CD8-positive, alpha-beta memory T cell (primary cell): ENCODE measurements around the gene DIPK2A. TPM values are rescaled to one million over a fixed set of nuclear protein-coding genes. Genes with fewer than 3 reads are reported as not detected.

ENCODE experiments used
- CTCF ChIA-PET: fragments of 350-600 bp; sonication (Branson Sonifier 250); formaldehyde crosslinking; loops from one replicate; lab custom pipeline; 2021; ENCODE audit warnings: antibody characterized with exemption; lab: Charles Lee
- POLR2A ChIA-PET: fragments of 350-600 bp; sonication (Branson Sonifier 250); formaldehyde crosslinking; loops from one replicate; lab custom pipeline; 2021; ENCODE audit warnings: antibody characterized with exemption; lab: Charles Lee
- DNase-seq, 5 donors: peaks; one replicate each; pipeline versions ENCODE4 v3.0.0 to v3.0.0-alpha.2; 2020 to 2022; ENCODE audit warnings: mixed read lengths in 1 of 5
- H3K27ac ChIP-seq: one replicate; pipeline ENCODE4 v1.7.0; 2013; ENCODE audit warnings: low read depth, mild to moderate bottlenecking, low read length, moderate library complexity
- H3K27me3 ChIP-seq: 2 replicates; pipeline ENCODE4 v1.7.0; 2013; ENCODE audit warnings: low read length, mild to moderate bottlenecking; ENCODE audit not compliant: insufficient read depth, poor library complexity, severe bottlenecking
- H3K36me3 ChIP-seq: 2 replicates; pipeline ENCODE4 v1.7.0; 2013; ENCODE audit warnings: mild to moderate bottlenecking, low read length, moderate library complexity; ENCODE audit not compliant: insufficient read depth
- H3K4me1 ChIP-seq: 2 replicates; pipeline ENCODE4 v1.7.0; 2013; ENCODE audit warnings: mild to moderate bottlenecking, low read length, moderate library complexity; ENCODE audit not compliant: insufficient read depth
- H3K4me3 ChIP-seq: 2 replicates; pipeline ENCODE4 v1.7.0; 2013; ENCODE audit warnings: mild to moderate bottlenecking, low read length
- H3K9me3 ChIP-seq: 2 replicates; pipeline ENCODE4 v1.7.0; 2013; ENCODE audit warnings: mild to moderate bottlenecking, low read length
- H3K27ac Mint-ChIP-seq, 8 donors: one replicate each; pipeline ENCODE4 v1.8.0; 2020 to 2021; ENCODE audit warnings: mixed read lengths in 8 of 8, mild to moderate bottlenecking in 6 of 8, inconsistent platforms in 3 of 8, moderate library complexity in 3 of 8
- H3K27me3 Mint-ChIP-seq, 2 donors: one replicate each; pipeline ENCODE4 v1.8.0; 2020 to 2021; ENCODE audit warnings: mixed read lengths in 2 of 2, mild to moderate bottlenecking in 1 of 2, moderate library complexity in 1 of 2
- H3K36me3 Mint-ChIP-seq, 3 donors: one replicate each; pipeline ENCODE4 v1.8.0; 2020 to 2021; ENCODE audit warnings: mixed read lengths in 3 of 3, inconsistent platforms in 1 of 3, mild to moderate bottlenecking in 1 of 3
- H3K4me1 Mint-ChIP-seq, 3 donors: one replicate each; pipeline ENCODE4 v1.8.0; 2020 to 2021; ENCODE audit warnings: mixed read lengths in 3 of 3, inconsistent platforms in 1 of 3, mild to moderate bottlenecking in 1 of 3
- H3K4me3 Mint-ChIP-seq, 7 donors: one replicate each; pipeline ENCODE4 v1.8.0; 2020 to 2021; ENCODE audit warnings: mixed read lengths in 7 of 7, mild to moderate bottlenecking in 6 of 7, moderate library complexity in 4 of 7, inconsistent platforms in 2 of 7
- H3K9me3 Mint-ChIP-seq, 5 donors: one replicate each; pipeline ENCODE4 v1.8.0; 2020 to 2022; ENCODE audit warnings: mixed read lengths in 5 of 5, mild to moderate bottlenecking in 3 of 5, moderate library complexity in 2 of 5, inconsistent platforms in 1 of 5
- polyA plus RNA-seq: library from polyadenylated mRNA; unstranded; fragments of 300-500 nt; fragmentation: Illumina TruSeq; gene quantifications from one replicate; pipeline ENCODE4 v1.2.3, GENCODE V29; 2021
- total RNA-seq, 2 experiments: library from RNA; stranded (reverse); gene quantifications; one replicate each; pipeline ENCODE4 v1.2.3, GENCODE V29; 2021

DIPK2A gene, protein sequence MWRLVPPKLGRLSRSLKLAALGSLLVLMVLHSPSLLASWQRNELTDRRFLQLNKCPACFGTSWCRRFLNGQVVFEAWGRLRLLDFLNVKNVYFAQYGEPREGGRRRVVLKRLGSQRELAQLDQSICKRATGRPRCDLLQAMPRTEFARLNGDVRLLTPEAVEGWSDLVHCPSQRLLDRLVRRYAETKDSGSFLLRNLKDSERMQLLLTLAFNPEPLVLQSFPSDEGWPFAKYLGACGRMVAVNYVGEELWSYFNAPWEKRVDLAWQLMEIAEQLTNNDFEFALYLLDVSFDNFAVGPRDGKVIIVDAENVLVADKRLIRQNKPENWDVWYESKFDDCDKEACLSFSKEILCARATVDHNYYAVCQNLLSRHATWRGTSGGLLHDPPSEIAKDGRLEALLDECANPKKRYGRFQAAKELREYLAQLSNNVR
- total RNA-seq = 10 to 100 TPM in 1 of 2 experiments, 1 to 10 TPM in 1; 8.1 to 10.7 TPM
- polyA plus RNA-seq = 9.0 TPM

GRCh38 chr3:143971359-143972154 is at the start of gene DIPK2A:
DIPK2A (plus strand) TSS chr3:143971823; CDS start chr3:143972333, 510 bp downstream.
- Mint-ChIP-seq H3K36me3 (peaks cover 0 to 21% (median 0%) of the 10 kb centered on the region in 3 donors), H3K27me3 (peaks cover 2 to 24% of the 10 kb centered on the region in 2 donors), H3K9me3 (no peaks in the 10 kb centered on the region), H3K4me1 (peaks cover 30 to 36% (median 35%) of the 10 kb centered on the region in 3 donors), H3K27ac (peak within 1 kb of the TSS; percentile 97 to 99 (median 98)), H3K4me3 (peak within 1 kb of the TSS; percentile 87 to 100 (median 97))
- Histone ChIP-seq H3K36me3 (no peaks in the 10 kb centered on the region), H3K27me3 (no peaks in the 10 kb centered on the region), H3K4me1 (peaks cover 38% of the 10 kb centered on the region), H3K27ac (peak within 1 kb of the TSS; percentile 81), H3K4me3 (peak within 1 kb of the TSS; percentile 69), H3K9me3 (no peaks in the 10 kb centered on the region)
- DNase-seq = peak; percentile 90 to 96 (median 93)
- CTCF ChIA-PET = interaction anchor here (0.9 to 2.6 kb wide), 16 partner anchors 8 to 851 kb away, joined by 3 to 12 read pairs (median 4); partner anchors contain the start of gene SLC9A9
- POLR2A ChIA-PET = interaction anchor here (0.7 to 1.7 kb wide), 13 partner anchors 12 to 1393 kb away, joined by 3 to 23 read pairs (median 4); partner anchors contain the start of genes ATR, SLC9A9, TRPC1 and U2SURP

GRCh38 chr3:143924522-143925285 is 46.9 kb upstream of the DIPK2A start:
- H3K36me3 ChIP-seq = no peaks in the 10 kb centered on the region
- no peaks in the 10 kb centered on the region for H3K4me1 Mint-ChIP-seq
- H3K4me1 ChIP-seq = no peaks in the 10 kb centered on the region
- CTCF ChIA-PET = no interaction called here
- H3K4me3 ChIP-seq = no peak overlapping the region
- H3K9me3 ChIP-seq = no peaks in the 10 kb centered on the region
- POLR2A ChIA-PET = no interaction called here
- H3K27me3 Mint-ChIP-seq = peaks cover 4 to 7% of the 10 kb centered on the region in 2 donors
- H3K27ac Mint-ChIP-seq = no peak overlapping the region
- H3K9me3 Mint-ChIP-seq = no peaks in the 10 kb centered on the region
- no peak overlapping the region for H3K27ac ChIP-seq
- H3K27me3 ChIP-seq = no peaks in the 10 kb centered on the region
- H3K36me3 Mint-ChIP-seq = no peaks in the 10 kb centered on the region
- no peak for DNase-seq
- H3K4me3 Mint-ChIP-seq = no peak overlapping the region

GRCh38 chr3:143928056-143928455 is 43.6 kb upstream of the DIPK2A start:
- ChIA-PET POLR2A (no interaction called here), CTCF (no interaction called here)
- no peak for DNase-seq
- peaks cover 8 to 23% of the 10 kb centered on the region in 2 donors for H3K27me3 Mint-ChIP-seq
- Histone ChIP-seq H3K4me1 (no peaks in the 10 kb centered on the region), H3K9me3 (no peaks in the 10 kb centered on the region), H3K27ac (no peak overlapping the region), H3K4me3 (no peak overlapping the region), H3K27me3 (no peaks in the 10 kb centered on the region), H3K36me3 (no peaks in the 10 kb centered on the region)
- H3K4me1 Mint-ChIP-seq = no peaks in the 10 kb centered on the region
- peaks cover 0 to 3% (median 0%) of the 10 kb centered on the region in 5 donors for H3K9me3 Mint-ChIP-seq
- H3K4me3 Mint-ChIP-seq = no peak overlapping the region
- no peak overlapping the region for H3K27ac Mint-ChIP-seq
- H3K36me3 Mint-ChIP-seq = no peaks in the 10 kb centered on the region

- Mint-ChIP-seq H3K27me3 (peaks cover 8 to 29% of the 10 kb centered on the region in 2 donors), H3K9me3 (peaks cover 0 to 6% (median 0%) of the 10 kb centered on the region in 5 donors), H3K27ac (no peak overlapping the region), H3K36me3 (no peaks in the 10 kb centered on the region), H3K4me1 (no peaks in the 10 kb centered on the region), H3K4me3 (no peak overlapping the region)
- ChIA-PET POLR2A (no interaction called here), CTCF (no interaction called here)
- no peaks in the 10 kb centered on the region for H3K4me1 ChIP-seq
- H3K9me3 ChIP-seq = no peaks in the 10 kb centered on the region
- DNase-seq = no peak
- no peak overlapping the region for H3K27ac ChIP-seq
- no peak overlapping the region for H3K4me3 ChIP-seq
- H3K36me3 ChIP-seq = no peaks in the 10 kb centered on the region
- H3K27me3 ChIP-seq = no peaks in the 10 kb centered on the region
Observed at GRCh38 chr3:143928541-143929255, 42.9 kb upstream of the DIPK2A start.

GRCh38 chr3:143934791-143935190 is 36.8 kb upstream of the DIPK2A start:
- H3K4me3 ChIP-seq = no peak overlapping the region
- no peaks in the 10 kb centered on the region for H3K4me1 ChIP-seq
- DNase-seq = no peak
- ChIA-PET CTCF (no interaction called here), POLR2A (no interaction called here)
- H3K27me3 Mint-ChIP-seq = peaks cover 22 to 68% of the 10 kb centered on the region in 2 donors
- no peak overlapping the region for H3K4me3 Mint-ChIP-seq
- H3K27me3 ChIP-seq = no peaks in the 10 kb centered on the region
- peaks cover 0 to 11% (median 3%) of the 10 kb centered on the region in 5 donors for H3K9me3 Mint-ChIP-seq
- H3K27ac Mint-ChIP-seq = no peak overlapping the region
- H3K4me1 Mint-ChIP-seq = no peaks in the 10 kb centered on the region
- H3K36me3 Mint-ChIP-seq = peaks cover 0 to 6% (median 0%) of the 10 kb centered on the region in 3 donors
- no peaks in the 10 kb centered on the region for H3K9me3 ChIP-seq
- H3K27ac ChIP-seq = no peak overlapping the region
- no peaks in the 10 kb centered on the region for H3K36me3 ChIP-seq

DNA sequence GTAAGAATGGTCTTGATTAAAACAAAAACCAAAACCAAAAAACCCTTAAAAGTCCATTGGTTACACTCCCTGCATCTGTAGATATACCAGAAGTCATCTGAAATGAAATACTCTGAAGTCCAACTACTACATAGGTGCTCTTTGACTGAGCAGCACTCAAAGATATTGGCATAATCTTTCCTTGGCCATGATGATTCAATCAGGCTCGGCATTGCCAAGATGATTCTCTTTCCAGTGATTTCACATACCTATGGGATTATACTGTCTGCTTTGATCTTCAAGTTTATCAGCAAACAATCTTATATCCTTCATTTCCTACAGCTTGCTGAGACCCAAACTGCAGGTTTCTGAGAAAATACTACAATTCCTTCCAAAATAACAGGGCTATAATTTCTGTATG is 35.9 kb upstream of the DIPK2A start:
- CTCF ChIA-PET = no interaction called here
- H3K27ac Mint-ChIP-seq = no peak overlapping the region
- H3K4me3 ChIP-seq = no peak overlapping the region
- H3K27me3 ChIP-seq = no peaks in the 10 kb centered on the region
- H3K9me3 ChIP-seq = no peaks in the 10 kb centered on the region
- no peaks in the 10 kb centered on the region for H3K4me1 Mint-ChIP-seq
- DNase-seq = no peak
- no peak overlapping the region for H3K4me3 Mint-ChIP-seq
- peaks cover 0 to 6% (median 0%) of the 10 kb centered on the region in 3 donors for H3K36me3 Mint-ChIP-seq
- POLR2A ChIA-PET = no interaction called here
- no peak overlapping the region for H3K27ac ChIP-seq
- H3K4me1 ChIP-seq = no peaks in the 10 kb centered on the region
- no peaks in the 10 kb centered on the region for H3K36me3 ChIP-seq
- peaks cover 0 to 11% (median 3%) of the 10 kb centered on the region in 5 donors for H3K9me3 Mint-ChIP-seq
- peaks cover 29 to 67% of the 10 kb centered on the region in 2 donors for H3K27me3 Mint-ChIP-seq

- Histone ChIP-seq H3K27me3 (peaks cover 4% of the 10 kb centered on the region), H3K27ac (no peak overlapping the region), H3K4me1 (no peaks in the 10 kb centered on the region), H3K9me3 (no peaks in the 10 kb centered on the region), H3K4me3 (no peak overlapping the region), H3K36me3 (no peaks in the 10 kb centered on the region)
- peaks cover 0 to 2% (median 0%) of the 10 kb centered on the region in 3 donors for H3K4me1 Mint-ChIP-seq
- DNase-seq = no peak
- H3K9me3 Mint-ChIP-seq = no peaks in the 10 kb centered on the region
- no peaks in the 10 kb centered on the region for H3K36me3 Mint-ChIP-seq
- no peak overlapping the region for H3K27ac Mint-ChIP-seq
- H3K4me3 Mint-ChIP-seq = no peak overlapping the region
- POLR2A ChIA-PET = no interaction called here
- H3K27me3 Mint-ChIP-seq = peaks cover 4 to 38% of the 10 kb centered on the region in 2 donors
- CTCF ChIA-PET = interaction anchor here (3.7 kb wide), 1 partner anchor 22 kb away, joined by 9 read pairs; no protein-coding TSS in a partner anchor
Observed at GRCh38 chr3:143950810-143951209, 20.8 kb upstream of the DIPK2A start.
